B cell (primary cell): ENCODE data around the gene SYNC. TPM values are rescaled to one million over a fixed set of nuclear protein-coding genes. Genes with fewer than 3 reads are reported as not detected.

ENCODE experiments used
- ATAC-seq: fragments of 200-7000 bp; cut with Tn5 transposase; one replicate; pipeline ENCODE4 v1.10.0; 2021; ENCODE audit warnings: low read depth, mild to moderate bottlenecking, moderate number of reproducible peaks, moderate library complexity
- CTCF ChIA-PET: fragments of 350-600 bp; sonication (Branson Sonifier 250); formaldehyde crosslinking; loops from one replicate; lab custom pipeline; 2021; ENCODE audit warnings: antibody characterized with exemption, inconsistent platforms; lab: Charles Lee
- POLR2A ChIA-PET: fragments of 350-600 bp; sonication (Branson Sonifier 250); formaldehyde crosslinking; loops from one replicate; lab custom pipeline; 2021; ENCODE audit warnings: antibody characterized with exemption; lab: Charles Lee
- DNase-seq: peaks from one replicate; pipeline ENCODE4 v3.0.0; 2013
- H2AFZ ChIP-seq: 2 replicates; pipeline ENCODE4 v1.6.1; 2012; ENCODE audit warnings: mild to moderate bottlenecking, low read depth, low read length; ENCODE audit not compliant: insufficient read depth, poor library complexity, severe bottlenecking
- H3K27ac ChIP-seq, 2 donors: 1 replicate in 1 of 2; 2 replicates in 1 of 2; pipeline ENCODE4 v1.5.1; 2012 to 2013; ENCODE audit warnings: low read length in 2 of 2, mild to moderate bottlenecking in 2 of 2, moderate library complexity in 1 of 2
- H3K27me3 ChIP-seq, 4 experiments: fragments of 200-600 bp in 1 of 4; sonication (generic) in 1 of 4; replicated peaks in 1 of 4; 1 replicate in 2 of 4; 2 replicates in 2 of 4; pipeline versions ENCODE4 v1.6.1 to v1.7.0; 2013 to 2016; ENCODE audit warnings: low read length in 3 of 4, mild to moderate bottlenecking in 2 of 4, mixed read lengths in 1 of 4, moderate library complexity in 1 of 4; ENCODE audit not compliant: insufficient read depth in 4 of 4, control insufficient read depth in 3 of 4; ENCODE audit errors: control extremely low read depth in 1 of 4
- H3K36me3 ChIP-seq, 2 experiments: replicated peaks in 1 of 2; 1 replicate in 1 of 2; 2 replicates in 1 of 2; pipeline versions ENCODE4 v1.6.1 to v1.7.1; 2013; ENCODE audit warnings: low read length in 1 of 2; ENCODE audit not compliant: insufficient read depth in 2 of 2, control insufficient read depth in 1 of 2; ENCODE audit errors: control extremely low read depth in 1 of 2, extremely low read depth in 1 of 2
- H3K4me1 ChIP-seq, 2 donors: fragments of 200-600 bp in 1 of 2; sonication (generic) in 1 of 2; 1 replicate in 1 of 2; 2 replicates in 1 of 2; pipeline versions ENCODE4 v1.5.1 to v1.6.1; 2013 to 2017; ENCODE audit warnings: low read length in 2 of 2; ENCODE audit not compliant: control insufficient read depth in 2 of 2, insufficient read depth in 2 of 2
- H3K4me2 ChIP-seq: replicated peaks from 2 replicates; pipeline ENCODE3; 2012; ENCODE audit warnings: mild to moderate bottlenecking, low read depth, low read length; ENCODE audit not compliant: poor library complexity, severe bottlenecking
- H3K4me3 ChIP-seq, 5 experiments: fragments of 200-600 bp in 1 of 5; sonication (generic) in 1 of 5; 1 replicate in 3 of 5; 2 replicates in 2 of 5; pipeline versions ENCODE4 v1.5.1 to v1.7.0; 2011 to 2016; ENCODE audit warnings: low read length in 4 of 5, mild to moderate bottlenecking in 4 of 5, low read depth in 2 of 5, control low read depth in 1 of 5, moderate library complexity in 1 of 5; ENCODE audit not compliant: insufficient read depth in 1 of 5; ENCODE audit errors: control extremely low read depth in 1 of 5, extremely low read depth in 1 of 5
- H3K79me2 ChIP-seq: fragments of 200-600 bp; sonication (generic); one replicate; pipeline ENCODE4 v1.6.0; 2016; ENCODE audit warnings: low read length; ENCODE audit not compliant: control insufficient read depth, insufficient read depth
- H3K9ac ChIP-seq: fragments of 200-600 bp; sonication (generic); 2 replicates; pipeline ENCODE4 v1.6.1; 2017; ENCODE audit warnings: mild to moderate bottlenecking, low read length, moderate library complexity
- H3K9me3 ChIP-seq, 3 donors: one replicate each; pipeline versions ENCODE4 v1.6.1 to v1.7.1; 2013; ENCODE audit warnings: low read length in 2 of 3; ENCODE audit not compliant: control insufficient read depth in 2 of 3, insufficient read depth in 1 of 3; ENCODE audit errors: control extremely low read depth in 1 of 3
- H4K20me1 ChIP-seq: 2 replicates; pipeline ENCODE4 v1.6.0; 2012; ENCODE audit warnings: mild to moderate bottlenecking, low read length; ENCODE audit not compliant: insufficient read depth, control insufficient read depth, poor library complexity, severe bottlenecking
- H3K27ac Mint-ChIP-seq: one replicate; pipeline ENCODE4 v1.8.0; 2021; ENCODE audit warnings: mixed read lengths
- H3K27me3 Mint-ChIP-seq: one replicate; pipeline ENCODE4 v1.8.0; 2021; ENCODE audit warnings: mixed read lengths
- H3K4me1 Mint-ChIP-seq: one replicate; pipeline ENCODE4 v1.8.0; 2021; ENCODE audit warnings: mixed read lengths
- H3K4me3 Mint-ChIP-seq: one replicate; pipeline ENCODE4 v1.8.0; 2021; ENCODE audit warnings: mixed read lengths
- H3K9me3 Mint-ChIP-seq: one replicate; pipeline ENCODE4 v1.8.0; 2022; ENCODE audit warnings: mixed read lengths; ENCODE audit not compliant: insufficient read depth
- EZH2 ChIP-seq: IDR thresholded peaks from 2 replicates; pipeline ENCODE4 v1.6.1; 2012; ENCODE audit warnings: borderline replicate concordance, low read depth, mild to moderate bottlenecking, moderate library complexity, low read length; ENCODE audit not compliant: insufficient read depth, poor library complexity, severe bottlenecking
- WGBS: methylation state at CpG from one replicate; pipeline ENCODE4 v1.1.5; 2013; ENCODE audit warnings: missing lambda C conversion rate; ENCODE audit not compliant: insufficient coverage; 5-methylcytosine and 5-hydroxymethylcytosine counted together
- intact Hi-C: fragments of 100-400 bp; cut with micrococcal nuclease; formaldehyde crosslinking; loops from one replicate; pipeline ENCODE4 v1.10.0; 2022
- polyA plus RNA-seq: library from polyadenylated mRNA; depleted of rRNA; stranded (reverse); fragments of >200 nt; gene quantifications from 2 replicates; pipeline ENCODE4 v1.2.3, GENCODE V29; 2012
- total RNA-seq, 2 donors: library from RNA; stranded (reverse); fragments of 120-200 nt in 1 of 2; gene quantifications; 1 replicate in 1 of 2; 2 replicates in 1 of 2; pipeline versions ENCODE4 v1.2.3 to v1.2.4, GENCODE V29; 2013 to 2022
- TF ChIP-seq, protein P1 (sequence below): fragments of 200-600 bp; IDR thresholded peaks from one replicate; pipeline ENCODE4 v1.8.0; 2022; ENCODE audit warnings: antibody characterized with exemption, mild to moderate bottlenecking

Gene SYNC
- total and polyA plus RNA-seq, 2 donors (not counting 1 experiment from before 2014, with no cell fraction given), result not detected

DNA sequence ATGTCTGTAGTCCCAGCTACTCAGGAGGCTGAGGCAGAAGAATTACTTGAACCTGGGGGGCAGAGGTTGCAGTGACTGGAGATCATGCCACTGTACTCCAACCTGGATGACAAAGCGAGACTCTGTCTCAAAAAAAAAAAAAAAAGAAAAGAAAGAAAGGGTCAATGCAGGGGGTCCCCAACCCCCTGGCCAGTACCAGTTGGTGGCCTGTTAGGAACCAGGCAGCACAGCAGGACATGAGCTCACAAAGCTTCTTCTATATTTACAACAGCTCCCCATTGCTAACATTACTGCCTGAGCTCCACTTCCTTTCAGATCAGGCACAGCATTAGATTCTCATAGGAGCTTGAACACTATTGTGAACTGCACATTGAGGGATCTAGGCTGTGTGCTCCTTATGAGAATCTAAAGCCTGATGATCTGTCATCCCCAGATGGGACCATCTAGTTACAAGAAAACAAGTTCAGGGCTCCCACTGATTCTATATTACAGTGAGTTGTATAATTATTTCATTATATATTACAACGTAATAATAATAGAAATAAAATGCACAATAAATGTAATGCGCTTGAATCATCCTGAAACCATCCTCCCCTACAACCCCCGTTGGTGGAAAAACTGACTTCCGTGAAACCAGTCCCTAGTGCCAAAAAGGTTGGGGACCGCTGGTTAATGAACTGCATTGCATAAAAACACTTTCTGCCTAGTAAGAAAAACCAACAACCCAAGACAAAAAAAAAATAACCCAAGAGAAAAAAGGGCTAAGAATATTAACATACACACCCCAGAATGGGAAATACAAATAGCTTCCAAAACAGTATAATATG lies 55.0 kb downstream of the SYNC start:
- no peak for ATAC-seq
- DNase-seq, result no peak
- H3K4me1 Mint-ChIP-seq, result peaks cover 30% of the 10 kb centered on the region
- TF ChIP-seq, protein P1, sequence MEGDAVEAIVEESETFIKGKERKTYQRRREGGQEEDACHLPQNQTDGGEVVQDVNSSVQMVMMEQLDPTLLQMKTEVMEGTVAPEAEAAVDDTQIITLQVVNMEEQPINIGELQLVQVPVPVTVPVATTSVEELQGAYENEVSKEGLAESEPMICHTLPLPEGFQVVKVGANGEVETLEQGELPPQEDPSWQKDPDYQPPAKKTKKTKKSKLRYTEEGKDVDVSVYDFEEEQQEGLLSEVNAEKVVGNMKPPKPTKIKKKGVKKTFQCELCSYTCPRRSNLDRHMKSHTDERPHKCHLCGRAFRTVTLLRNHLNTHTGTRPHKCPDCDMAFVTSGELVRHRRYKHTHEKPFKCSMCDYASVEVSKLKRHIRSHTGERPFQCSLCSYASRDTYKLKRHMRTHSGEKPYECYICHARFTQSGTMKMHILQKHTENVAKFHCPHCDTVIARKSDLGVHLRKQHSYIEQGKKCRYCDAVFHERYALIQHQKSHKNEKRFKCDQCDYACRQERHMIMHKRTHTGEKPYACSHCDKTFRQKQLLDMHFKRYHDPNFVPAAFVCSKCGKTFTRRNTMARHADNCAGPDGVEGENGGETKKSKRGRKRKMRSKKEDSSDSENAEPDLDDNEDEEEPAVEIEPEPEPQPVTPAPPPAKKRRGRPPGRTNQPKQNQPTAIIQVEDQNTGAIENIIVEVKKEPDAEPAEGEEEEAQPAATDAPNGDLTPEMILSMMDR, result no peak
- TF ChIP-seq EZH2, result no peak
- peak overlapping the region; percentile 11 for H3K4me3 Mint-ChIP-seq
- H3K36me3 ChIP-seq, result peaks cover 0 to 11% of the 10 kb centered on the region in 2 experiments
- ChIA-PET POLR2A (interaction anchor here (0.6 kb wide), 1 partner anchor 29 kb away, joined by 4 read pairs; no protein-coding TSS in a partner anchor), CTCF (no interaction called here)
- H3K27ac Mint-ChIP-seq, result peak overlapping the region; percentile 47
- H3K4me1 ChIP-seq, result peaks cover 21 to 24% of the 10 kb centered on the region in 2 donors
- peak overlapping the region in 1 of 2 donors; percentile 43 for H3K27ac ChIP-seq
- H4K20me1 ChIP-seq, result peaks cover 21% of the 10 kb centered on the region
- no peaks in the 10 kb centered on the region for H3K27me3 ChIP-seq
- H3K4me3 ChIP-seq, result no peak overlapping the region
- 68% methylated on average over 2 of the region's 6 CpGs for WGBS
- no peaks in the 10 kb centered on the region for H3K27me3 Mint-ChIP-seq
- H3K9me3 ChIP-seq, result no peaks in the 10 kb centered on the region
- H3K79me2 ChIP-seq, result peaks cover 74% of the 10 kb centered on the region
- H2AFZ ChIP-seq, result no peak overlapping the region
- no peak overlapping the region for H3K9ac ChIP-seq
- intact Hi-C loops, result no loop called here
- no peaks in the 10 kb centered on the region for H3K9me3 Mint-ChIP-seq
- peak overlapping the region; percentile 36 for H3K4me2 ChIP-seq

DNA sequence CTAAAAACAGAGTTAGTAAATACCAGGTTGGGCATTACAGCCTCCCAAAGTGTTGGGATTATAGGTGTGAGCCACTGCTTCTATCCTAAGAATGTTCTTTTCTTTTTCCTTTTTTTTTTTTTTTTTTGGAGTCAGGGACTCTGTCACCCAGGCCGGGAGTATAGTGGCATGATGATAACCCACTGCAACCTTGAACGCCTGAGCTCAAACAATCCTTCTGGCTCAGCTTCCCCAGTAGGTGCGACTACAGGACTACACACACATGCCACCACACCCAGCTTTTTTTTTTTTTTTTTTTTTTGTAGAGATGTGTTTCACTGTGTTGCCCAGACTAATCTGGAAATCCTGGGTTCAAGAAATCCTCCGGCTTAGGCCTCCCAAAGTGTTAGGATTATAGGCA lies 58.1 kb downstream of the SYNC start:
- DNase-seq (no peak), ATAC-seq (no peak)
- ChIA-PET POLR2A (interaction anchor here (1.2 kb wide), 1 partner anchor 174 kb away, joined by 18 read pairs; no protein-coding TSS in a partner anchor), CTCF (interaction anchor here (0.6 kb wide), 2 partner anchors 16 to 328 kb away, joined by 3 to 5 read pairs; no protein-coding TSS in a partner anchor)
- Mint-ChIP-seq H3K4me3 (no peak overlapping the region), H3K27ac (no peak overlapping the region), H3K27me3 (no peaks in the 10 kb centered on the region), H3K4me1 (peaks cover 14% of the 10 kb centered on the region), H3K9me3 (no peaks in the 10 kb centered on the region)
- H3K36me3 ChIP-seq, result peaks cover 0 to 6% of the 10 kb centered on the region in 2 experiments
- no peak overlapping the region for H3K9ac ChIP-seq
- H3K27me3 ChIP-seq, result no peaks in the 10 kb centered on the region
- H3K27ac ChIP-seq, result no peak overlapping the region
- intact Hi-C loops, result no loop called here
- H3K79me2 ChIP-seq, result peaks cover 80% of the 10 kb centered on the region
- peaks cover 9 to 11% of the 10 kb centered on the region in 2 donors for H3K4me1 ChIP-seq
- WGBS, result no CpG with 5 or more reads among the region's 4 CpGs
- no peaks in the 10 kb centered on the region for H3K9me3 ChIP-seq
- H4K20me1 ChIP-seq, result peaks cover 25% of the 10 kb centered on the region
- no peak overlapping the region for H3K4me2 ChIP-seq
- TF ChIP-seq, protein P1, result no peak
- no peak for TF ChIP-seq EZH2
- no peak overlapping the region for H2AFZ ChIP-seq
- no peak overlapping the region for H3K4me3 ChIP-seq
